Skeletal muscle tissue (tissue), 4 donors: ENCODE data around the gene COL4A1. TPM values are rescaled to one million over a fixed set of nuclear protein-coding genes. Genes with fewer than 3 reads are reported as not detected.

Experiments
- H3K27ac ChIP-seq: one replicate; pipeline ENCODE4 v1.7.0; 2013; ENCODE audit warnings: mild to moderate bottlenecking, low read depth, low read length, inconsistent platforms
- H3K27me3 ChIP-seq, 3 donors: one replicate each; pipeline ENCODE4 v1.7.0; 2013; ENCODE audit warnings: low read length in 3 of 3; ENCODE audit not compliant: control insufficient read depth in 3 of 3, insufficient read depth in 3 of 3
- H3K36me3 ChIP-seq, 3 donors: one replicate each; pipeline ENCODE4 v1.7.0; 2013; ENCODE audit warnings: low read length in 3 of 3; ENCODE audit not compliant: control insufficient read depth in 3 of 3, insufficient read depth in 3 of 3
- H3K4me1 ChIP-seq, 3 donors: one replicate each; pipeline ENCODE4 v1.7.0; 2013; ENCODE audit warnings: low read length in 3 of 3, mild to moderate bottlenecking in 3 of 3; ENCODE audit not compliant: control insufficient read depth in 3 of 3, insufficient read depth in 3 of 3
- H3K4me3 ChIP-seq, 3 donors: one replicate each; pipeline ENCODE4 v1.7.0; 2013; ENCODE audit warnings: low read length in 3 of 3
- H3K9ac ChIP-seq, 3 donors: one replicate each; pipeline ENCODE4 v1.7.0; 2013; ENCODE audit warnings: low read length in 3 of 3, mild to moderate bottlenecking in 3 of 3, moderate library complexity in 2 of 3, low read depth in 1 of 3
- H3K9me3 ChIP-seq, 3 donors: one replicate each; pipeline ENCODE4 v1.7.0; 2013; ENCODE audit warnings: low read length in 3 of 3; ENCODE audit not compliant: control insufficient read depth in 3 of 3
- total RNA-seq: library from RNA; depleted of rRNA; stranded (reverse); fragments of >200 nt; gene quantifications from one replicate; pipeline ENCODE4 v1.2.3, GENCODE V29; 2014
- donor health status: Osteomylitis.

The COL4A1 gene
- total RNA-seq, 1 donor from 2014 or later, result 774 TPM

DNA sequence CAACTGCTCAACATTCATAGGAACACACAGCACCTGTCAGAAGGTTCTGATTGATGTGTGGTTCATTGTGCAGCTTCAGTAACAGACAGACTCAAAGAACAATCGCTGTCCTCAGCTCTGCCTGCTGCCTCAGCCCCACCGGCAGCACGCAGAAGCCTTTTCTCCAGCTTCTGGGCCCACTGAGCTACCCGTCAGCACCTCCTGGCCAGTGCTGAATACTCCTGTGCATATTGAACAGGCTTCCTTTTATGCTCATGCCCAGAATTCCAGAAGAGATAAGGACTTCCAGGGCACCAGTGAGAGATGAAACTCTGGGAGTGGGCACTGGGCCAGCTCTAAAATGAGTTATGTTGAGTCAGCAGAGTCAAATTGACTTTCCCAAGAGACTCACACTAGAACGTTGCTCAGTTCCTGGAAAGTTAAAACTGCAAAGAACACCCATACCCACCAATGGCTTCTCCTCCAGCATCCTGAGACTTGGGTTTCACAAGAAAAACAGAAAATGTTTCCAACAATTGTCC, 119.3 kb downstream of the COL4A1 start:
- no peak overlapping the region for H3K27ac ChIP-seq
- no peaks in the 10 kb centered on the region for H3K9me3 ChIP-seq
- peaks cover 14 to 27% (median 18%) of the 10 kb centered on the region in 3 donors for H3K36me3 ChIP-seq

DNA sequence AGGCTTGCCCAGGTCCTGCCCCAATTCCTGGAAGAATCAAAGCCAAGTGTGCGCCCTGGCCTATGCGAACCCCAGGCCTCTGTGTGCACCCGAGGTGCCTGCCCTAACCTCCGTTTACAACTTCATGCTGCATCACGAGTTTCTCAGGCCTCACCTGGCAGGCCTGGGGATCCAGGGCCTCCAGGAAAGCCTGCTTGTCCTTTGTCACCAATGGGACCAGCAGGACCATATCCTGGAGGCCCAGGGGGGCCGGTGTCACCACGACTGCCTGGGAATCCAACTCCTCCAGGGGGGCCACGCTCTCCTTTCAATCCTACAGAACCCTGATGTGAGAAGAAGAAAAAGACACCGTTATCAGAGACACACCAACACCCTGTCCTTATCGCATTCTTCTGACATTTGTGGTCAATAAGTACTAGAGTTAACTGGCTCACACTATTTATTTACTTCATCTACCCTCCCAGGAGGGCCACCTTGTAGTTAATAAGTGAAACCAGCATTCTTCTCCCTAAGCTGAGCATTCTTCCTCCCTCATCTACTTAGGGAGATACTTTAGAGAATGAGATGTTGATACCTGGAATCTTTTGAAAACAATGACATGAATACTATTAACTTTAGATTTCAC, 120.6 kb downstream of the COL4A1 start:
- Histone ChIP-seq H3K9me3 (no peaks in the 10 kb centered on the region), H3K27me3 (no peaks in the 10 kb centered on the region), H3K4me1 (no peaks in the 10 kb centered on the region), H3K36me3 (peaks cover 14 to 31% (median 27%) of the 10 kb centered on the region in 3 donors), H3K27ac (no peak overlapping the region), H3K4me3 (no peak overlapping the region), H3K9ac (no peak overlapping the region)

More for the DNA sequence above, 119.3 kb downstream of the COL4A1 start:
- H3K4me3 ChIP-seq, result no peak overlapping the region
- no peaks in the 10 kb centered on the region for H3K27me3 ChIP-seq
- no peaks in the 10 kb centered on the region for H3K4me1 ChIP-seq
- H3K9ac ChIP-seq, result no peak overlapping the region

DNA sequence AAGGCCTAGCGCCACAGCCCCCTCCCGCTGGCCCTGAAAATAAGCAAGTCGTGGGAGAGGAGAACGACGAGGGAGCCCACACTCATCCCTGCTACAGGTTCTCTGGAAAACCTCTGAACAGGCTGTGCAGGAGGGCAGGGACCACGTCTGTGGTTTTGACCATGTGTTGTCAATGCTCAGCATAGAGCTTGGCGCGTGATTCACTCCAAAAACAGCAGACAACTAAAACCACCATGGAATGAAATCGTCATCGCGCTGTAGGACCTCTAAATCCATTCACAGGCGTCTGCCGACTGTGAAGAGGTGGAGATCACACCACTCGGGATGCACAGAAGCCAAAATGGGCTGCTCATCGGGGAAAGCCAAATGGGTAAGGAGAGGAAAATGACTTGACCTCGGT, 121.3 kb downstream of the COL4A1 start:
- Histone ChIP-seq H3K9me3 (no peaks in the 10 kb centered on the region), H3K27me3 (no peaks in the 10 kb centered on the region), H3K4me3 (no peak overlapping the region), H3K9ac (no peak overlapping the region), H3K27ac (no peak overlapping the region), H3K4me1 (no peaks in the 10 kb centered on the region), H3K36me3 (peaks cover 14 to 32% (median 31%) of the 10 kb centered on the region in 3 donors)

DNA sequence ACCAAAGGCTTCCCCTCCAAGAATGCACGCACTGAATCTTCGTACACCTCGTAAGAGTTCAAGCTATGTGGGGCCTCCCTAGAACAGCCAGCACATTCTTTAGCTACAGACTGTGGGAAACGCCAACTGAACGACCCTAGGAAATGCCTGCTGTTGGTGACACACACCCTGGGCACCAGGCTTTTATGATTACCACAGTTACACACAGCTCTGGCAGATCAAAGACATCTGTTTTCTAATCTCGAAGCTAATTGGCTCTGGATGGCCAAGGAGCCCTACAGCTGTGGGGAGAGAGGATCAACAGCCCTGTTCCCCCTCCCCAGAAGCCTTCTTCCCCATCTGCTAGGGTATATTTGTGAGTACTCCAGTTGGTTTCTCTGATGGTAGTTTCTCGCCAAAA, 123.0 kb downstream of the COL4A1 start:
- no peaks in the 10 kb centered on the region for H3K27me3 ChIP-seq
- H3K9ac ChIP-seq, result no peak overlapping the region
- no peaks in the 10 kb centered on the region for H3K9me3 ChIP-seq
- no peak overlapping the region for H3K27ac ChIP-seq
- H3K36me3 ChIP-seq, result peaks cover 14 to 42% (median 40%) of the 10 kb centered on the region in 3 donors
- no peak overlapping the region for H3K4me3 ChIP-seq
- H3K4me1 ChIP-seq, result no peaks in the 10 kb centered on the region

DNA sequence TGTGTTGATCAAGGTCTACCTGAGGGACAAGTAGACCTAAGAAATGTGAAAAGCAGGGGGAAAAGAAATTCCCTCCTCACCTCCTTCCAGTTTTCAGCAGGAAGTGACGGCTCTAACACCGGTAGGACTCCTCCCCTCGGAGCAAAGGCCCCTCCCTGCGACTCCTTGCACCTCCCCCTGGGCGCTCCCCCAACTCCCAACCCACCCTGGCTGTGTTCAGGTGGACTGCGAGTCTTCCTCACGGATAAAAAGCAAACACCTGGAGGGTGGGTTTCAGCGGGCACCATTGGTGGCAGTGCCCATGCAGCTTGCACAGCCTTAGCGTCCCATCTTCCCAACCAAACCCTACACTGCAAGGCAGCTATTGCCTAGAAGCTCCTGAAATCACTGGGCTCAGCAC, 124.5 kb downstream of the COL4A1 start:
- peaks cover 10 to 49% (median 39%) of the 10 kb centered on the region in 3 donors for H3K36me3 ChIP-seq
- H3K9me3 ChIP-seq, result no peaks in the 10 kb centered on the region
- no peak overlapping the region for H3K4me3 ChIP-seq
- H3K27ac ChIP-seq, result no peak overlapping the region
- no peaks in the 10 kb centered on the region for H3K27me3 ChIP-seq
- H3K9ac ChIP-seq, result no peak overlapping the region
- H3K4me1 ChIP-seq, result no peaks in the 10 kb centered on the region

DNA sequence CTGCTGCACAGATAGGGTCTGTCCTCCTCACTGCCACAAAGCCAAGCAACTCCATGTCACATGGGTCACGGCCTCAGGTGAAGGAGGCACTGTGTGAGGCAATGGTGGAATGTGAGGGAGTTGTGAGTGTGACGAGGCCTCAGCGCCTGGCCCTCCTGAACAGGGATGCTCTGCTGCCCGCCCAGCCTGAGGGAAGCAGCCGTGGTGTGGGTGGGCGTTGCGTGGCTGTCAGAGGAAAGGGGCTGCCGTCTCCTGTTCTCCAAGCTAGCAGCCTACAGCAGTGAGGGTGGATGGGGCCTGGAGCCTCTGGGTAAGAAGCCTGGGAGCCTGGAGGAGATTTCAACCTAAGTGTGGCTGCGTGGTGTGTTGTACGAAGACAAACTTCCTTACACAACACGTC, 125.0 kb downstream of the COL4A1 start:
- peaks cover 13 to 52% (median 35%) of the 10 kb centered on the region in 3 donors for H3K36me3 ChIP-seq
- no peaks in the 10 kb centered on the region for H3K27me3 ChIP-seq
- no peaks in the 10 kb centered on the region for H3K4me1 ChIP-seq
- no peaks in the 10 kb centered on the region for H3K9me3 ChIP-seq
- no peak overlapping the region for H3K4me3 ChIP-seq
- H3K27ac ChIP-seq, result no peak overlapping the region
- H3K9ac ChIP-seq, result no peak overlapping the region

DNA sequence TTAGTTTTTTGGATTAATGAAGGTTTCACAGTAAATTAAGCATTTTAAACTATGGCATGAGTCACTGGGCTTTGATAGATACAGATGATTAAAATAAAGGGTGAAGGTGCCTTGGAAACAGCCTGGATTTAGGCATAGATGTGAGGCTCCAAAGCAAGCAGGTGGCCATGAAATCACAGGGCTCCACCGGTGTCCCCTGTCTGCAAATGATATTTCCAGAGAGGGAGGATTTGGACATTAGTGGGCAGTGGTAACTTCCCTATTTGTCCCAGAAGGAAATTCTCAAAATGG, 127.2 kb downstream of the COL4A1 start:
- H3K9me3 ChIP-seq, result no peaks in the 10 kb centered on the region
- H3K9ac ChIP-seq, result no peak overlapping the region
- H3K36me3 ChIP-seq, result peaks cover 29 to 62% (median 41%) of the 10 kb centered on the region in 3 donors
- no peak overlapping the region for H3K27ac ChIP-seq
- H3K27me3 ChIP-seq, result no peaks in the 10 kb centered on the region
- H3K4me1 ChIP-seq, result no peaks in the 10 kb centered on the region
- H3K4me3 ChIP-seq, result no peak overlapping the region

DNA sequence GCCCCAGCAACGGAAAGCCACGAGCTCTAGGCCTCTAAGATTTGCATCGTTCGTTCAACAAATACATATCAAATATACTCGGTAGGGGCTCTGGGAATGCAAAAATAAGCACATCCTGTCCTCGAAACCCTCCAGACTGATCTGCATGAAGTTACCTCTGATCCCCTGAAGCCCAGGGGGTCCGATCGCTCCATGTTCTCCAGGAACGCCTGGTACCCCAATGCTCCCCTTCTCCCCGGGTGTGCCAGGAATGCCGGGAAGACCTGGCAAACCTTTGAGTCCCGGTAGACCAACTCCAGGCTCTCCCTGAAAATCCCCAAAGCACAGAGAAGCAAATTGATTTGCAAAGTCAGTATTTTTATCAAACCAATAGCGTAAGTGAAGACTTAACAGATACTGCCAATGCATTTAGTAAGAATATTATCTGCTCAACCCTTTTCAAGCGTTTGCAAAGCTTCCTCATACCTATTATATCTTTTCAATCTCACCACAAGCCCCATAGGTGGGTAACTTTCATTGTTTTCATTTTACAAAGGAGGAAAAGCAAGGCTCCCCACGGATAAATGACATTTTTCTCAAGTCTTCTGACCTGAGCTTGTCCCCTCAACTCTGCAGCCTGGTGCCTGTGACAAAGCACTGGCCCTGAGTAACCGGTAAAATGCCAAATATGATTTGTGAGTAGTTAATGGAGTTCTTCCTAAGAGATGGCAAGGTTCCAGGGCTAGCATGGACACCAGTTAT, 127.7 kb downstream of the COL4A1 start:
- Histone ChIP-seq H3K4me1 (no peaks in the 10 kb centered on the region), H3K9ac (no peak overlapping the region), H3K9me3 (no peaks in the 10 kb centered on the region), H3K4me3 (no peak overlapping the region), H3K36me3 (peaks cover 31 to 66% (median 45%) of the 10 kb centered on the region in 3 donors), H3K27ac (no peak overlapping the region), H3K27me3 (no peaks in the 10 kb centered on the region)

DNA sequence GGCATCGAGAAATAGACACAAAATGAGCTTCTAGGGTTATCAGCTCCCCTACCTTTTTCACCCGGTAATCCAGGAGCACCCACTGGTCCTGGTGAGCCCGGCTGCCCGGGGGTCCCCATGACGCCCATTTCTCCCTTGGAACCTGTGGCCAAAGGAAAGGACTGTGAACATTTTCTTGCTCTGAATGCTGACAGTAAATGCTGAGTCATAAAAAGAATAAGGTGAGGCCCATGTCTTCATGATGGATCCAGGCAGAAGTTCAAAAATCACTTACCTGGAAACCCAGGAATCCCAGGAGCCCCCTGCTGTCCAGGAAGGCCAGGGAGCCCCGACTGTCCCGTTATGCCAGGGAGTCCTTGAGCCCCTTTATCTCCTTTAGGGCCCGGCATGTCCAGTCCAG, 129.2 kb downstream of the COL4A1 start:
- H3K27me3 ChIP-seq, result no peaks in the 10 kb centered on the region
- H3K9ac ChIP-seq, result no peak overlapping the region
- peaks cover 0 to 4% (median 3%) of the 10 kb centered on the region in 3 donors for H3K9me3 ChIP-seq
- no peaks in the 10 kb centered on the region for H3K4me1 ChIP-seq
- H3K4me3 ChIP-seq, result no peak overlapping the region
- H3K36me3 ChIP-seq, result peaks cover 33 to 72% (median 53%) of the 10 kb centered on the region in 3 donors
- H3K27ac ChIP-seq, result no peak overlapping the region

DNA sequence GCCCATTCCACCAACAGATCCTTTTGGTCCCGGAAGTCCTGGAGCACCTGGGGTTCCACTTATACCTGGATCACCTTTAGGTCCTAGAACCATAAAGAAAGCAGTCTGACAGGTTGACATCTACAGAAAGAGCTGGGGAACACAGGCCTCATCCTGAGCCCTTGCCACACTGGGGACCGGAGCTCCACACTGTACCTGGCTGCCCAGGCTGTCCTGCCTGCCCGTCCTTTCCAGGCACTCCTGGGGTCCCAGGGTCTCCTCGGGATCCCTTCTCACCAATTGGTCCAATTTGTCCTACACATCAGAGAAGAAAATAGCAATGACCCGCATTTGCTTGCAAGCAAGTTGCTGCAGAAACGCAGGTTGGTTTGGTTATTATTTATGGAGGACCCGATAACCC, 130.5 kb downstream of the COL4A1 start:
- peaks cover 30 to 68% (median 50%) of the 10 kb centered on the region in 3 donors for H3K36me3 ChIP-seq
- H3K9me3 ChIP-seq, result peaks cover 0 to 4% (median 3%) of the 10 kb centered on the region in 3 donors
- no peak overlapping the region for H3K9ac ChIP-seq
- no peaks in the 10 kb centered on the region for H3K27me3 ChIP-seq
- H3K4me1 ChIP-seq, result no peaks in the 10 kb centered on the region
- H3K27ac ChIP-seq, result no peak overlapping the region
- no peak overlapping the region for H3K4me3 ChIP-seq
